Measurements from ENCODE around the gene RAD51B.

The RAD51B gene

GRCh38 chr14:68409387-68409786 lies 589.8 kb downstream of the RAD51B start:
- H3K4me3 ChIP-seq (ENCODE audit: low read depth, low read length), result no peak overlapping the region
- no peak for TF ChIP-seq CTCF (IDR thresholded peaks at IDR 0.05; ENCODE audit: borderline replicate concordance, insufficient read depth, low read depth, low read length)

DNA sequence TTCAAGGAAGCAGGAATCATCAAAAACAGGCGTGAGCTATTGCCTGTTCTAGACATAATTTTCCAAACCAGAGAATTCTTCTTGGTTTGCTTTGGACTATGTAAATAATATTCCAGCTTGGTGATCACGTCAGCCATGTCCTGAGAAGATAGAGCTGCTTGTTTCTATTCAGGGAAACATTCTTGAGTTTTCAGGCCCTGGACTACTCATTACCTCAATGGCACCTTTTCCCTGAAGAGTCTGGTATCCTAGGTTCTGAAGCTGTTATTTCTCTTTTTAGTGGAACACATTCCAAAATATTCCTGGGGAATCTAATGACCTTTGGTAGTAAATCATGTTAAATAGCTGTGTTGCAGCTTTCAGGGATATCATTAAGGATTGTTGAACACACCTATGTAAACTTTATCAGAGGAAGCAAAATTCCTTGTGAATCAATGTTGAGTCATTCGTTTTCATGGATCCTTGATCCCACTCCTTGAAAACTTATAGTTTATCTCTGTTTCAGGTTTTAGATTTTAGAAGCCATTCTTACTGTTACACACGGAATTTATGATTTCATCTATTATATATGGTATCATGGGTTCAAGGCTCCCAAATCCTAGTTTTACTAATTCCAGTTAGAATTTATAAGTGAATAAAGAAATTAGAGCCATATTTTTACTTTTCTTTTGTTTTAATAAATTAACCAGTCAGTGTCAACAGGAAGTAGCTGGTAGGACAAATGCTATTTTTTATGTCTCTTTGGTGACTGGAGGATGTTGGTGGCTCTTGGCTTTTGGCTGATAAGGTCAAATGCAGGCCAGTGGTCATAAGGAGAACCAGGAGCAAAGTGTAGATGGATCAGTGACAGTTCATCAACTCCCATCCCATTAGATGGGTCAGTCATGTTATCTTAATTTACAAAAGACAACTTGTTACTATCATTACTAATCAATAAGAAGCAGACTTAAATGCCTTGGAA lies 593.2 kb downstream of the RAD51B start:
- no peak for TF ChIP-seq CTCF (IDR thresholded peaks at IDR 0.05; ENCODE audit: borderline replicate concordance, insufficient read depth, low read depth, low read length)
- H3K4me3 ChIP-seq (ENCODE audit: low read depth, low read length), result no peak overlapping the region

- H3K4me3 ChIP-seq (ENCODE audit: low read depth, low read length), result no peak overlapping the region
- TF ChIP-seq CTCF (IDR thresholded peaks at IDR 0.05; ENCODE audit: borderline replicate concordance, insufficient read depth, low read depth, low read length), result no peak
Measured at GRCh38 chr14:68413509-68413908, 593.9 kb downstream of the RAD51B start.

- no peak overlapping the region for H3K4me3 ChIP-seq (ENCODE audit: low read depth, low read length)
- no peak for TF ChIP-seq CTCF (IDR thresholded peaks at IDR 0.05; ENCODE audit: borderline replicate concordance, insufficient read depth, low read depth, low read length)
Measured at GRCh38 chr14:68414121-68414520, 594.5 kb downstream of the RAD51B start.

DNA sequence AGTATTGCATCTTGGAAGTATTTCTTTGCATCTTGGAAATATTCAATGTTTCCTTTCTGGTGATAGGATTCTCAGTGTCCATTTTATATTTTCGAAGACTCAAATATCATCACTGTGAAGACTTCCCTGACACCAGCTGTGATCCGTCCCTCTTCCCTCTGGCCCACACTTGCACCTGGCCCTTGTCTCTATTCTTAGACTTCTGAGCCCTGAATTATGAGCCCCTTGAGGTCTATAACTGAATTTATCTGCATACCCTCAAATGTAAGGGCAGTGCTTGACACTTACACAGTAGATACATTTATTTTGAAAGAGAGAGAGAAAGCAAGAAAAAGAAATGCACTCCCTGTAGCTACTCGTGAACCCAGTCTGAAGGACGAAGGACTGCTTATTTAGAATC lies 596.6 kb downstream of the RAD51B start:
- H3K4me3 ChIP-seq (ENCODE audit: low read depth, low read length), result no peak overlapping the region
- no peak for TF ChIP-seq CTCF (IDR thresholded peaks at IDR 0.05; ENCODE audit: borderline replicate concordance, insufficient read depth, low read depth, low read length)

GRCh38 chr14:68417009-68417650 lies 597.6 kb downstream of the RAD51B start:
- H3K4me3 ChIP-seq (ENCODE audit: low read depth, low read length), result no peak overlapping the region
- TF ChIP-seq CTCF (IDR thresholded peaks at IDR 0.05; ENCODE audit: borderline replicate concordance, insufficient read depth, low read depth, low read length), result no peak
